KG1 (cell line): ENCODE results near the gene NIPBL.
"Not testable (repeated sequence)": the region's sequence is repeated elsewhere in the genome, so short reads cannot be mapped to it uniquely, and the experiment has no call there.

Experiments
- DNase-seq: peaks from one replicate; lab custom pipeline; 2025; lab: John Stamatoyannopoulos, UW

NIPBL gene

DNA sequence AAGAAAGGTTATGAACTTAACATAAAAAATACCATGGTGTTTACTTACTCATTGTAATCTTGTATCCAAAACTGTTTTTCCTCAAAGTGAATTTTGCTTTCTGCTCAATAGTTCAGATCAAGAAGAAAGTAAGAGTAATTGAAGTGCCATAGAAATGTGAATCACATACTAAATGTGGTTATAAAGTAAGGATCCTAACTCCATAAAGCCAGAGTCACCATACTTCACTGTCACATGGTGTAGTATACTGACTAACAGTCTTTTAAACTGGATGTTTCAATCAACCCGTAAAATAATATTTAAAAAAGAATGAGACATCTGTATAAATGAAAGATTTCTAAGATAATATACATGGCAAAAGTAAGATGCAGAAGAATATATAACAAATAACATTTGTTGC, 72.1 kb downstream of the NIPBL start:
- DNase-seq, result no peak

GRCh38 chr5:36949593-36949992, 73.0 kb downstream of the NIPBL start:
- DNase-seq, result no peak

DNA sequence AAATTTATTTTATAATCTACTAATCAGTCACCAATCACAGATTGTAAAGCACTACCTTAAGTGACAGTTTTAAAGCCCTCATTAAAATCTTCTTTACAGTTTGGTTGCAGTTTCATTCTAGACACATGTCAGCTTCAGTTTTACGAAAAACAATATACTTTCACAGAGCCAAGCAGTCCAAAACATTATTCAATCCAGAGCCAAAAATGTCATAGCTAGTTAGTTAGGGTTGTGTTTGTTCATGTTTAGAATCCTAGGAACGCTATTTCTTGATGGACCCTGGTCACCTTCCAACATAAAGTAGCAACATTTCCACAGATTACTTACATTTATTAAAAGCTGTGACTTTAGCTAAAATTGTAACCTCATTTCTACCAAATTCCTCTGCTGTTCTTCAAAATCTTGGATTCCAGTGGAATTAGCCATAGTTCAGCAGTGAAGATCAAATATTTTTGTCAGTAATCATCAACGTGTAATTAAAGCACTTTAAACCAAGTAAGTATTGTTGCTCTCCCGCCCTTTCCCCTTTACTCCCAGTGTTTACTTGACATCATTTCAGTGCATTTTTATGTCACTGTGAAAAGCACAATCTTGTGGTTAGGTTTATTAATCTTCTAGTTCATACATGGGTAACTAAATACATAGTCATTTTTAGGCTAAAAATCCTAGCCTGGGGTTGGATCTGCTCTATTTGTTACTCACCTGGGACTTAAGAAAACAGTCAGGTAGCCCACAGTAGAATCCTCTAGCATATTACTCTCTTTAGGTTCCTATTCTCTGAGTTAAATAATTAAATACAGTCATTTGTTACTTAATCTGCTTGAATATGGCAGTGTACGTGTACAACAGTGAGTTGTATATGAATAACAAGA, 74.3 kb downstream of the NIPBL start:
- no peak for DNase-seq

- no peak for DNase-seq
Measured at GRCh38 chr5:36953043-36953442, 76.5 kb downstream of the NIPBL start.

GRCh38 chr5:36957953-36958537, 81.5 kb downstream of the NIPBL start:
- no peak for DNase-seq

GRCh38 chr5:36958612-36959011, 82.0 kb downstream of the NIPBL start:
- no peak for DNase-seq

GRCh38 chr5:36965179-36965578, 88.6 kb downstream of the NIPBL start:
- no peak for DNase-seq

DNA sequence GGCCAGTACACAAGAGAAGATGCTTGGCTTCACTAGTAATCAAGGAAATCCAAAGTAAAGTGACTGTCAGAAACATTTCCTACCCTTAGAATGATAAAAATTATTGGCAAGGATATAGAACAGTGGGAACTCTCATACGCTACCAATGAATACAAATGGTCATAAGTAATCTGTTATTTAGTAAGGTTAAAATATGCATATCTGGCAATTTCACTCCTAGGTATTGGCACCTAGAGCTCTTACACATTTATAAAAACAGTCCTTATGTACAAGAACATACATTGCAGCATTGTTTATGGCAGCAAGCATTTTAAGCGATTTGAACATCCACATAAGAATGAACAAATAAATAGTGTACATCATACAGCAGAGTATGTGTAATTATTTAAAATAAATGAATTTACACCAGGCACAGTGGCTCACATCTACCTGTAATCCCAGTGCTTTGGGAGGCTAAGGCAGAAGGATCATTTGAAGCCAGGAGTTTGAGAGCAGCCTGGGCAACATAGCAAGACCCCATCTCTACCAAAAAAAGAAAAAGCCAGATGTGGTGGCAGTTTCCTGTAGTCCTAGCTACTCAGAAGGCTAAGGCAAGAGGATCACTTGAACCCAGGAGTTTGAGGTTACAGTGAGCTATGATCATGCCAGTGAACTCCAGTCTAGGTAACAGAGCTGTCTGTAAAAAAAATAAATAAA, 93.3 kb downstream of the NIPBL start:
- DNase-seq, result no peak

GRCh38 chr5:36978196-36978595, 101.6 kb downstream of the NIPBL start:
- DNase-seq, result no peak

DNA sequence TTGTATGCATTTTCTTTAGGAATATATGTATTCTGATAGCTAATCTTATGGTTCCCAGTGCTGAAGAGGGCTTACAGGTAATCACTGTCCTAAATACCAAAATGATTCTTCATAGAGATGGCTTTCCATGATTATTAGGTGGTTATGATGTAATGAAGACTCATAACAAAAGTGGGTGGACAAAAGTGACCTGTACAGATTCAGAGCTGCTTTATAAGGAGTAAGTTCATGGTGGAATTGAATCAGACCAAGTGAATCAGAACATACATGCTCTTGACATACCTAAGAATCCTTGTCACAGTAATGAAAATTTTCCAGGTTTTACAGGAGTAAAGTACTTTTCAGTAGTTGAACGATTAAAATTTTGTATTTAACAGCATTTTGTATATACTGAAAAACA, 105.6 kb downstream of the NIPBL start:
- no peak for DNase-seq

GRCh38 chr5:36985387-36985786, 108.8 kb downstream of the NIPBL start:
- no peak for DNase-seq

DNA sequence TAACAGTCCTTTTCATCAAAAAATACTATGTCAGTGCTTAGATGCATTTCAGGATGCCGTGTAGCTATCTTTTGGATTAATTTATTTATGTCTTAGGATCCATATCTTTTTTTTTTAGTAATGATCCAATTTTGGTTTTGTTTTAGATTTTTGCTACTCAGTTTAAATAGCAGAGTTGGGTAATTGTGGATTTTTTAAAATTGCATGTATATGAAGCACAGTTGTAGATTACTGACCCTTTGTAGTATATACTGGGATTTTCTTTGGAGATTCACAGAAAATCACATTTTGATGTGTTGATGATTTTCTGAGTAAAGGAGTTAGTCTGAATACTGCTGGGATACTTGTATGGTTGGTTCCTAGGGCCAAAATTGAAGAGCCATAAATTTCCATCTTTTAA, 111.8 kb downstream of the NIPBL start:
- DNase-seq, result no peak

DNA sequence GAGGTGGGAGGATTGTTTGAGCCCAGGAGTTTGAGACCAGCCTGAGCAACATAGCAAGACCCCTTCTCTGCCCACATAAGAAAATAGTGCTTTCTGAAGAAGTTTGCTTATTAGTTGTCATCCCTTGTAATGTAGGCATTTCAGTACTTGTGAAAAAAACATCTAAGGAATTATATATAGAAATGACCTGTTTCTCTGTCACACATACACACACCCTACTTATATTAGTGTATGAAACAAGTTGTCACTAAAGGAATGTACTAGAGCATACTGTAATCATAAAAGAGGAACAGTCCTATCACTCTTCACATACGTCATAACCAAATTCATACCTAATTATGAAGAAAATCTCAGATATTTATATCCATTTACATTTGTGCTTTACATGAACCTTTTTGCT, 122.0 kb downstream of the NIPBL start:
- no peak for DNase-seq

- DNase-seq, result no peak
Measured at GRCh38 chr5:37002176-37002751, 125.7 kb downstream of the NIPBL start.

- DNase-seq, result no peak
Measured at GRCh38 chr5:37005252-37005651, 128.7 kb downstream of the NIPBL start.

DNA sequence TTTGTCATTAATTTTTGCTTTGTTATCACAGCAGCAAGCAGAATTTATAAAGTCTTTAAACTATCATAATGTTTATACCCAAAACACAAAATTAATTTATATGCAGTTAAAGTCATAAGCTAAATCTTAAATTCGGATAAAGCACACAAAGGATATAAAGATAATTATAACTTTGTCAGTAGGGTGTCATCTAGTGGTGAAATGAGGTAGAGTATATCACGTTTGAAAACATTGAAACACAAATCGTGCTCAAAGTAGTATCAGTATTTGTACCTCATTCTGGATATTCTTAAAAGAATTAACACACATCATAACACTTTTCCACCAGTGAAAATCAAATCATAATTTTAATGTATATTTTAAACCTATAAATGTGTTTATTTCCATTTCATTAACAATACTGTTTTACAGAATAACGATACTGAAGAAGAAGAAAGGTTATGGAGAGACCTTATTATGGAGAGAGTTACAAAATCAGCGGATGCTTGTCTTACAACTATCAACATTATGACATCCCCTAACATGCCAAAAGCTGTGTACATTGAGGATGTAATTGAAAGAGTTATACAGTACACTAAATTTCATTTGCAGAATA, 129.5 kb downstream of the NIPBL start:
- DNase-seq, result no peak

- DNase-seq, result not testable (repeated sequence)
Measured at GRCh38 chr5:37013181-37013580, 136.6 kb downstream of the NIPBL start.

DNA sequence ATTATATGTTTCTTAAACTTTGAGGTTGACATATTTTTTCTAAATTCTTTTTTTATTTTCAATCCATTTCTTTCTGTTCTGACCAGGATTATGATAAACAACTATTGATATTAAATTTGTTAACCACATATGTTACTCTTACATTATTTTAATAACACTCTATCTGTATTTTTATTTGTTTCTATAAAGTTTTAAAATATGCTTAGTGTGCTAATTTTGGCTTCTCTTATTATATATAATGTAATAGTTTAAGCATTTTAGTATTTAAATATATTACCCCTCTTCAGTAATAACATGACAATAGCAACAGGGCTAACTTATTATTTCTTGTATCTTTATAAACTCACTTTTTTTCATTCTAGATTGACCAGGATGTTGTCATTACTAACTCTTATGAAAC, 137.8 kb downstream of the NIPBL start:
- no peak for DNase-seq

DNA sequence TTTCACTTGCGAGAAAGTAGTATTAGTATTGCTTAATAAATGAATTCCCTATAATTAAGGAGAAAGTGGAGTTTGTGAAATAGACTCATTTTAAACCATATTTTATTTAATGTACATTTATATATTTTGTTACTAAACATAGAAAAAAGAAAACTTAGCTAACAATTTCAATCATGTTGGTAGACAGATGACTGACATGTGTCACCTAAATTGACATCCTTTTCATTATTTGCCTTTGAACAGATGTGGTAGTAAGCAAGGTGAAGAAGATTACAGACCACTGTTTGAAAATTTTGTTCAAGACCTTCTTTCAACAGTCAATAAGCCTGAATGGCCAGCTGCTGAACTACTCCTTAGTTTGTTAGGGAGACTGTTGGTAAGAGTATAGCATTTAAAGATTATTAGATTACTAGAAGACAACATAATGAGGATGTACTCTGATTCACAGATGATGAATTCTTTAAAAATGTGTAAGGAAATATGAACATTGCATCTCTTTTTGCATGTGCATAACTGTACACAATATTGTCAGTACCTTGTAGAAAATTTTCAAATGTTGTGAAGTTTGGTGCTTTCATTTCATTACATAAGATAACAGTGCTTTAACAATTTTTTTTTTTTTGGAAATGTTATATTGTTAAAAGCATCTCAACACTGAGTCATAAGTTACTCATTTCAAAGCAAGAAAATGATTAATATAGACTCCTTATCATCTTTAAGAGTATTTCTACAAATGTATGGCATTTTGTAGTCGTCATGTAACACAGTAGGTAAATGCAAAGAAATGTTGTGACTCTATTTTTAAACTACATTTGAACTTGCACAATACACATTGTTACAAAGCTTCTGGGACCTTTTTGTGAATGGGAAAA, 139.5 kb downstream of the NIPBL start:
- no peak for DNase-seq

- DNase-seq, result no peak
Measured at GRCh38 chr5:37028910-37029309, 152.3 kb downstream of the NIPBL start.

DNA sequence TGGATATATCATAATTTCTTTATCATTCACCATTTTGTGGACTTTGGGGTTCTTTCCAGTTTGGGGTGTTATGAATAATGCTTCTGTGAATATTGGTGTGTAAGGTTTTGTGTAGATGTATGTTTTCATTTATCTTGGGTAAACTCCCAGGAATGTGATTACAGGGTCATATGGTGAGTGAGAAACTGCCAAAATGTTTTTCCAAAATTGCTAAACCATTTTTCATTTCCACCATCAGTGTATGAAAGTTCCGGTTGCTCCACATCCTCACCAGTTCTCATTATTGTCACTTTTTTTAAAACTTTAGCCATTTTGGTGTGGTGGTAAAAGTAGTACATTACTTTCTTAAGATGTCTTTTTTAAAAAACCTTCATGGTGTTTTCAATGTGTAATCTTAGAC, 152.9 kb downstream of the NIPBL start:
- DNase-seq, result no peak
